Erythroblast (primary cell): ENCODE results near the gene GRID2IP.

Source experiments
- GATA1 ChIP-seq: IDR thresholded peaks from 2 replicates; pipeline ENCODE4 v1.6.1; 2011; ENCODE audit warnings: low read depth, mild to moderate bottlenecking, control low read depth, low read length, moderate library complexity
- POLR2A ChIP-seq: IDR thresholded peaks from 2 replicates; pipeline ENCODE4 v1.6.1; 2011; ENCODE audit warnings: mild to moderate bottlenecking, low read length

- TF ChIP-seq POLR2A (no peak), GATA1 (no peak)
Measured at GRCh38 chr7:6526997-6527378, 24.3 kb downstream of the GRID2IP start.
